Smooth muscle cell of the brain vasculature (primary cell): Measurements from ENCODE around the gene CLNK.

Experiments used
- DNase-seq: peaks from one replicate; pipeline ENCODE4 v3.0.0-alpha.2; 2012; ENCODE audit warnings: low read depth, low spot score

CLNK gene

DNA sequence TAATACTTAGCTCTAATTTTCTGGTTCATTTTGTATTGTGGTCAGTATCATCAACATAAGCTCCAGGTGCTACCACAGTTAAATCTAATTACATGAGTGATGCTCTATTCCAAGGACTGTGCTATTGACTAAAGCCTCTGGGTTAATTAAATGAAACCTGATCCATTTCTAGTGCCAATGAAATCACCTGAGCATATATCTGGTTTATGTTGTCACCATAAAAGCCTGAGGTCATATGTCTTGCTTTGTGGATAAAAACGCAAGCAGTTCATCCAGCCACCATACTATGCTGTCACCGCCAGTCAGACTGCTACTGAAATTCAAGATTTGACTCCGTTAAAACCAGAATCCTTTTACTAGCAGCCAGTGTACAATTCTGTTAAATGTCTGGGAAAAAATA is 163.1 kb downstream of the CLNK start:
- DNase-seq, result no peak

DNA sequence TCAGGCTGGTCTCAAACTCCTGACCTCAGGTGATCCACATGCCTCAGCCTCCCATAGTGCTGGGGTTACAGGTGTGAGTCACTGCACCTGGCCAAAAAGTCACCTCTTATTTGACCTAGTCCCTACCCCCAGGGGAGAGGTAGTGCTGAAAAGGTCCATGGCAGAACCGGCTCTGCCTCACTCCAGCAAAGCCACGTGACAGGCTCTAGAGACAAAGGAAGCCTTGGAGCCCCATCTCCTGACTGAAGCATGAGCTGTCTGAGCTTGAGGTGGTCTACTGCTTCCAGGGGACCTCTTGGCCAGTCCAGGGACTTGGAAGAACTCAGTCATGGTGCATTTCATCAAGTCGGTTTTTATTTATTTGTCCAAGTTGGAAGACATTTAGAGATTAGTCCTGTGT is 174.8 kb downstream of the CLNK start:
- no peak for DNase-seq

DNA sequence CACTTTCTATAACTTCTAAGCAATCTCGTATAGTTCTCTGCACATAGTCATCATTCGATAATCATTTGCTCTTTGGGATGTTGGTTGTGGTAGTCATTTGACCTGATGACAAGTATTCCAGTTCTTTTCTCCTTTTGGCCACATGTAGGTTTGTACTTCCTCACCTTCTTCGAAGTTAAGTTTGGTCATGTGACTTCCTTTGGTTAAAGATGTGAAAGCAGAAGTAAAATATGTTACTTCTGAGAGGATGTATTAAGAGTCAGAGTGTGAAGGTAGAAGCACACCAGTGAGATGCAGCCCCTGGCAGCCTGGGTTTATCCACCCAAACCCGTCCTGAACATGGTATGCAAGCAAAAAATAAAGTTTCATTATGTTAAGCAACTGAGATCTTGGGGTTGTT is 178.5 kb downstream of the CLNK start:
- DNase-seq, result no peak

DNA sequence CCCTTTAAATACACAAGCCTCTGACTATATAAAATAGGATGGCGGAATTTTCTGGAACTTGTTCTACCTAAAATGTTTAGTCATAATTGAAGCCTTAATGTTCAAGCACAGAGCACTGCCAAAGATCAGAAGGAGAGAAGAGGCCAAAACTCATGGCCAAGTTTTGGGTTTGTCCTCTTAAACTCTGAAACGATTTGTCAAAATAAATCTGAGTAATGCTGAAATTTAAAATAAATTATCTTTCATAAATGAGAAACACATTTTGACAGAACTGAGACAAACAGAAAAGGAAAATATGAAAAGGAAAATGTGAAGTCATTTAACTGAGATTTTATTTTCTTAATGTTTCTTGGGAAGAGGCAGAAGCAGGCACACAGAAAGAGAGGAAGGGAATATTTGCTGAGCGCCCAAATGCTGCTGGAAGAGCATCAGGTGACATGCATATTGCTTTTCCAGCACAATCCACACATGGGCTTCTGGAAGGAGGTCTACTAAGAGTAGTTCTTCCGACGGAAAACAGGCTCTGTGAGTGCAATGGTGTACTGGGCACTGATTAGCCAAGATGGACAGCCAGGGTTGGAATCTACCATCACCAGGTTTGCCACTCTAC is 179.9 kb downstream of the CLNK start:
- no peak for DNase-seq

DNA sequence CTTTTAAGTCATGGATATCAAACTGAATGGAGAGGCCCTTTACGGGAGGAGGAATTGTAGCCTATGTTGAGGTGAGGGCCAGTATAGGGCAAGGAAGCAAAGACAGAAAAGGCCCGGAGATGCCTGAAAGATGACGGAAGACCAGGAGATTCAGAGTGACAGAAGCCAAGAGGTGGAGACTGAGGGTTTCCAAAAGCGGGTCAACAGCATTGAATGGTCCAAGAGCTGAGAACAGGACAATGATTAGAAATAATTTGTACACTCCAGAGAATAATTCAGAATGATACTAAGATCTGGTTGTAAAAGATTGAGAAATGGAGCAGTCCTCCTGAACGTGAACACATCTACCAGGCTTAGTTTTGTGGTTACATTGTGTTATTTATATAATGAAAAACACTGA is 181.9 kb downstream of the CLNK start:
- no peak for DNase-seq

DNA sequence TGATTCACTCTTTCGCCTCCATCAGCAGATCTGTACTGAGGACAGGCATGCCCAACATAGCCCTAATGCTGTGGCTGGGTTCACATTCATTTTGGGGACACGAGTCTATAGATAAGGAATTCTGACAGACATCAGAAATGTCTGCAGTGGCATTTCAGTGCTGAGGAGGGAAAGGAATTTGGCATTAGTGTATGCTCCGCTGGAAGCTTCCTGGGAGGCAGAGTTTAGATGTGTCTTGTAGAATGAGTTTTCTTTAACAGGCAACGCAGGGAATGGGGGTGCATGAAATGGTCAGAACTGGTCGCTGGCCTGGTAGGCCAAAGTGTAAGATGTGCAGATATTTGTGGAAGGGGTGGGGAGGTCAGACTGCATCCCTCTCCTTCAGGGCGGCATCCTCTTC is 183.8 kb downstream of the CLNK start:
- DNase-seq, result no peak

DNA sequence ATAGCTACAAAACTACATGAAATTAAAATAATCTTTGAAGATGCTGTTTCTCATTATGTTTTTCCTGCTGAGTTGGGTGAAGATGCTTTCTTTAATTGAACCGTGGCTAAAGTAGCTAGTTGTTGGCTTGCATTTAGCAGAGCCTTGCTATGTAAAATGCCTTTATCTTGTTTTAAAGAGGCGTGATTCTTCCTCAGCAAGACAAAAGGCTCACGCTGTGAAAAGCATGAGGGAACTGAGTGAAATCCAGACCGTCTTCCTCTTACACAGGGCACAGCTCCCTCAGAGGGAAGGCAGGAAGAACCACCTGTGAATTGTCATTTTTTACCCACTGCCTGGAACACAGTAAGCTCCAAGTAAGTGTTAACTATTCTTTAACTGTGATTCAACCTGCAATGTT is 188.4 kb downstream of the CLNK start:
- no peak for DNase-seq

DNA sequence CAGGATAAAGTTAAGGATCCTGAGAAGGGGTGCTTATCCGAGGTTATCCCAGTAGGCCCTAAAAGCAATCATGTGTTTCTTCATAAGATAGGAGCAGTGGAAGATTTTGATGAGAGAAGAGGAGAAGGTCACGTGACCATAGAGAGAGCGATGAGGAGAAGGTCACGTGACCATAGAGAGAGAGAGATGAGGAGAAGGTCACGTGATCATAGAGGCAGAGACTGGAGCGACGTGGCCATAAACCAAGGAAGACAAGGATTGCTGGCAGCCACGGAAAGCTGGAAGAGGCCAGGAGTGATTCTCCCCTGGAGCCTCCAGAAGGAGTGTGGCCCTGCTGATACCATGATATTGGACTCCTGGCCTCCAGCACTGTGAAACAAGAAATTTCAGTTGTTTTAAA is 188.9 kb downstream of the CLNK start:
- DNase-seq, result no peak

DNA sequence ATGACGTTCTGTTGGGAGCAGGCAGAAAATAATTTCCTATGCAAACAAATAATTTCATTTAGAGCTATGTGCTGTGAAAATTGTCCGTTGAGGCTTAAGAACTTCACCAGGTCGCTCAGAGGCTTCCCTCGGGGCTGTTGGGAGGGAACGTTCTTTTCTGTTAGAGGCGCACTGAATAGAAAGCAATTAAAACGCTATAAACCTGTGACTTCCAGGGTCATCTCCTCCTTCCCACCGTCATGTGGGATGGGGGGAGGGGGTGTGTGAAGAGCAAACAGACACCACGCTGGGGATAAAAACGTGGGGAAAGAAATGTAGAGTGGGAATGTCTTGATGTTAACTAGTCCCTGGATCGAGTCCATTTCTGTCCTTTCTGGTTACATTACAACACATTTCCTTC is 192.1 kb downstream of the CLNK start:
- no peak for DNase-seq

DNA sequence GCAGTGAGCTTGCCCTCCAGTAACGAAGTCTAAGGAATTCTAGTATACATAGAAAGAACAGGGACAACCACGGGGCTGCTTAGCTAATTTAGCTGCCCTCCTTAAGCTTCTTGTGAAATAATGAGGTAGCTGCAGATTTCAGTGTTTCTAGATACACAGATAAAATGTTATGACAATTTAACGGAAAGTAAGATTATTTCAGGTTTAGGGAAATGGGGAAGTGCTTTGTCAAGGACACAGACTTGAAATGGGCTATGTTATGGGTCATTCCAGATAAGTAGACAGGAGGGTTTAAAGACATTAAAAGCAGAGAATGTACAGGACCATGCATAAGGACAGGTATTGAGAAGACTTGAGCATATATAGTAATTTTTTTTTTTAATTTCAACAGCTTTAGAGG is 193.2 kb downstream of the CLNK start:
- DNase-seq, result no peak

DNA sequence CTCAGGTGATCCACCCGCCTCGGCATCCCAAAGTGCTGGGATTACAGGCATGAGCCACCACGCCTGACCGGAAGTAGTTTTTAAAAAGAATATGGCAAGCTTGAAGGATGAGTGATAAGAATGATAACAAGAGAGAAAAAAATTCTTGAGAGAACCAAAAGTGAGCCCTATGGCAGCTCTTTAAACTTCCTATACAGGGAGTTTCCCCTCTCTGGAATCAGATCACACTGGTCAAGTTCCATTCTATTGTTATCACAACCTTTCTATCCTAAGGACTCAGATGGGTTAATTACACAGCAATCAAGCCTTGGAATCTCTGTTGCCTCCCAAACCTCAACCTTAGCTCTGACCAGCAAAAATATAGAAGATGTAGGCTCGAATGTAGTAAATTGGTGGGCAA is 193.6 kb downstream of the CLNK start:
- no peak for DNase-seq

DNA sequence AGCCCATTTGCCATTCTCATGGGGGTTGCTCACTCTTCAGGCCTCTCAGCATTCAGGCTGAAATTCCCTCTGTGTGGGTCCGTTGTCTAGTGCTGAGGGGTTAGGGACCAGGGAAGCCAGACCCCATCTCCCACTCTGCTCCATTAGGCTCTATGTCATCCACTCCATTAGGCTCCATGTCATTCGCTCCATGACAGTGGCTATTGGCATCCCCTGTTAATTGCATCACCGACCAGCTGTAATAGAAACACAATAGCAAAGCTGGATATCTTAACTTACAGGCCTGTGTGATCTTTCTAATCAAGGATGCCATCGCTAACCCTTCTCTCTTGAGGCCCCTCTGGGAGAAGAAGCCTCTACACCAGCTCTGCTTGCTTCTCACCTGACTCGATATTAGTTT is 201.7 kb downstream of the CLNK start:
- no peak for DNase-seq

DNA sequence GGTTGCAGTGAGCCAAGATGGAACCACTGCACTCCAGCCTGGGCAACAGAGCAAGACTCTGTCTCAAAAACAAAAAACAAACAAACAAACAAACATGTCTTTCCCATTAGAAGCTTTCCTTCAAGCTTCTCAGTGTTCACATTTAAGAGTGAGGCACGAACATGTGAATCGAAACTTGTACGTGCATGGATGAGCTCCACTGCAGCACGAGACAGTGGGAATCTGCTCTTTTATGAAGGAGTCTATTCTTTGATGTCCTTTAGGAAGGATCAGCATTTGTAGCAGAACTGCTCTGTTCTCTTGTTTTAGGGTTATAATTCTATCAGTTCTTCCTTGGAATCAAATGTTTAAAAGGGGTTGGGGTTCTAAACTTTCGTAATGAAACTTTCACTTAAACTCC is 204.0 kb downstream of the CLNK start:
- DNase-seq, result no peak

DNA sequence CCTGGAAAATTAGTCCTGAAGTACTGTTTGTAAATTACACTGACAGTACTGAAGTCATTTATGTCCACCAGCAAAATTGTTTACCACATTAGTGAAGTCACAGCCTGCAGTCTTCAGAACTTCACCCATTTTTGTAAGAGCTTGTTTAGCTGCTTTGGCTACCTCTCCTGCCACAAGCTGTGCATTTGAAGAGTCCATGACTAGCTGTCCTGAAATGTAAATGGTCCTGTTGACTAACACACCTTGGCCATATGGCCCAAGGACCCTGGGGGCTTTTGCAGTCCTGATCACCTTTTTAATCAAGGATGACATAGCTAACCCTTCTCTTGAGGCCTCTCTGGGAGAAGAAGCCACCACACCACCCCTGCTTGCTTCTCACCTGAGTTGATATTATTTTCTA is 205.9 kb downstream of the CLNK start:
- DNase-seq, result no peak

DNA sequence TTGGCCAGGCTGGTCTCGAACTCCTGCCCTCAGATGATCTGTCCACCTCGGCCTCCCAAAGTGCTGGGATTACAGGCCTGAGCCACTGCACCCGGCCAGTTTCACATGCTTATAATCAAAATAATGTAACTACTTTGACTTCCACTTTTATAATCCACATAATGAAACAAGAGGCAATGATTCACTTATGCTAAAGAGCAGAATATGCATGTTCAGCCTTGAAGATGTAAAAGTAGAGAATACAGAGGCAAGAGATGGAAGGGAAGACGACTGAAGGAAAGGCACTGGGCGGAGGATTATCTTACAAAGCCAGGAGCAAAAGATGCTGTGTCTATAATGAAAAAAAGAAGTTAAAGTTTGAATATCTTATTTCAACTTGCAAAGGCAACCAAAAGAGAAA is 214.1 kb downstream of the CLNK start:
- no peak for DNase-seq

DNA sequence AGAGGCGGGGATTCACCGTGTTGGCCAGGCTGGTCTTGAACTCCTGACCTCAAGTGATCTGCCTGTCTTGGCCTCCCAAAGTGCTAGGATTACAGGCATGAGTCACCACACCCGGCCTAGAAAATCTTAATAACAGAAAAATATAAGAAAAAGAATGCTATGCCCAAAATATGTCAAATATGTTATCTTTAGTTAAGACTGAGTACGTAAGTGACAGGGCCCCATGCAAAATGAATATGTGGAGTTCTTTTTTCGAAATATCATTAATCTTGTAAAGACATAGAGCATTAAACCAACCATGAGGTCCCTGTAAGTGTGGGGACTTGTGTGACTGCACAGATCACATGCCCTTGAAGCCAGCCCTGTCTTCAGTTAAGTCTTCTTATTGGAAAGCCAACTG is 218.4 kb downstream of the CLNK start:
- no peak for DNase-seq

DNA sequence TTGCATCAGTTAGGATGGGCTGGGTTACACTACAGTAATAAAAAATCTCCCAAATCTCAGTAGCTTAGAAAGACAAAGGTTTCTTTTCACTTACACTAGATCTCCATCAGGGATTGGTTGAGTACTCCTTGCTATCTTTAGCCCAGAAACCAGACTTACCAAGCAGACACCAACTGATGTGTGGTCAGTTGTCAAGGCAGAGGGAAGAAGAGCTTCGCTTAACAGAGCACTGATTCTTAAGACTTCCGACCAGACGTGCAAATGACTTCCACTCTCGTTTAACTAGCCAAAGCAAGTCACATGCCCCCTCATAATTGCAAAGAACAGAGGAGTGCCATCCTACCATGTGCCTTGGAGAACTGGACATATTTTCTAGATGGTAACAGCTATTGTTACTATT is 221.7 kb downstream of the CLNK start:
- DNase-seq, result no peak

DNA sequence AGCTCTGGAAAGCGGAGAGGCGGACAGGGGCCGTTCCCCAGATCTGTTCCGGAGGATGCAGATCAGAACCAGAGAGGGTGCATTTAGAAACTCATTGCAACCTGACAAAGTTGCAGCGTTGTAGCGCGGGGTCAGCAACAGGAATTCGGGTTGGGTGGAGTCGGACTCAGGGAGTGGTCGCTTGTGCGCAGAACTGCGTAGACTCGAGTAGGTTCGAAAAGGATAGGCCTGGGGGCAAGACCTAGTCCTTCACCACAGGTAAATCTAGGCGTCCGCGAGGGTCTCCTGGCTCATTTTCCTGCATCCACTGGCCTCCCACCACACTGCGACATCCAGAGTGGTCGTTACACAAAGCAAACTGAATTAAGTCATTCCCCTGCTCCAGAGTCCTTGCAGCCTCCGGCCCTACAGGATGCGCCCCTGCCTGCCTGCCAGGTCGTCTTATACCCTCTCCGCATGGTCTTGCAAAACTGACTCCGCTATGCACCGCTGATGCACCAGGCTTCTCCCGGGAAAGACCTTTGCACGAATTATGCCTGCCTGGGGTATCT is 222.6 kb downstream of the CLNK start:
- no peak for DNase-seq

DNA sequence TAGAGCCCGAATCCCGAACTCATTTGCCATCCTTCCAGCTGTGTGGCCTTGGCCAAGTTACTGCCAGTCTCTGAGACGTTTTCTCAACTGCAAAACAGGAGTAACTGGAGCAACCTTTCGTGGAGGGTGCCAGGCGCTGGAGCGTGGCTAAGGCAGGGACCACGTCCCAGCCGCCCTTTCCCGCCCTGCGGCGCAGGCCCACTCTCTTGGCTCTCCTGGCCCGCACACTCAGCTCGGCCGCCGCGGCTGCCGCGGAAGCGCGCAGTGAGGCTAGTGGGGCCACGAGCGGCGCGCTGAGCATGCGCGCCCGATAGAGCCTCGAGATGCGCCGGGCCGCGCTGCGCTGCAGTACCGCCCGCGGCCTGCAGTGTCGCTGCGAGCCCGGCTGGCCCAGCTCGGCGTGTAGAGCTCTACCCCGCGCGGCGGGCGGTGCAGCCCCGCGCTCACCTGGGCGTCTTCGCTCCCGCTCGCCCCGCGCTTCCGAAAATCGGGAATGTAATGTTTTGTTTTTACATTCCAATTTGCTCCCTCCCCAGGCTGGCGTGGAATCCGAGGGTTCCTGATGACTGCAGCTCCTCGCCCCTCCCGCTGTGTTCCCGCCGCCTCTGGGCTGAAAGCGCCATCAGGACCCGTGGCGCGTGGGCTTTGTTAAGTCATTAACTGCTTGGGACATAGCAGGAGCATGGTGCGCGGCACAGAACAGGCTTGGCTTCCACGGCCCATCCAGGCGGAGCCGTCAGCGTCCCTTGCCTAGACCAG is 223.3 kb downstream of the CLNK start:
- no peak for DNase-seq

DNA sequence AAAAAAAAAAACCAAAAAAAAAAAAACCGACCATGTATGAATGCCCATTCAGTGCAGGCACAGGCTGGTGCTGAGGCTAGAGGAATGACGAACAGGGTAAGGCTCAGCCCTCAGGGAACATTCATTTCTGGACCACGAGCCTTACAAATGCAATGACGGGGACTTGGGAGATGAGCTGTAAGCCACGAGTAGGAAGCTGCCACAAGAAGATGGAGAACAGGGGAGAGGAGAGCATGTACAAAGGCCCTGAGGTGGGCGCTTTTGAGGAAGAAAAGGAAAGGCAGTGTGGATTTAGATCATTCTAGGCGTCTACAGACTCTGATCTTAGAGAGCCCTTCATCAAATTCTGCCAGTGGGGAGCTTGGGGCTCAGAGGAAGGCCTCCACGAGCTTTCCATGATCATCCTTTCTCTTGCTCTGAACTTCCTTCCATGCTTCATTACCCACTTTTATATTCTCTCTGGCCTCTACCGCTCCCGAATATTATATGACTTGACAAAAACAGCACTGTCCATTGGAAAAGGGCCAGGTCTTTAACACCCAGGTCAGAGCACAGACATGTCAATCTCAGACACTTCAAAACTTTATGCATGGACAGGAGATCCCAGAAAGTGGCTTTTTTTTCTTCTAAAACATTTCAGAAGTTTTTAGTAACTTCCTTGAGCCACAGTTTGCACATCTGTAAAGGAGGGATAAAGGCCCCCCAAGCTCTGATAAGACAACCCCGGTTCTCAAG is 224.1 kb downstream of the CLNK start:
- no peak for DNase-seq

DNA sequence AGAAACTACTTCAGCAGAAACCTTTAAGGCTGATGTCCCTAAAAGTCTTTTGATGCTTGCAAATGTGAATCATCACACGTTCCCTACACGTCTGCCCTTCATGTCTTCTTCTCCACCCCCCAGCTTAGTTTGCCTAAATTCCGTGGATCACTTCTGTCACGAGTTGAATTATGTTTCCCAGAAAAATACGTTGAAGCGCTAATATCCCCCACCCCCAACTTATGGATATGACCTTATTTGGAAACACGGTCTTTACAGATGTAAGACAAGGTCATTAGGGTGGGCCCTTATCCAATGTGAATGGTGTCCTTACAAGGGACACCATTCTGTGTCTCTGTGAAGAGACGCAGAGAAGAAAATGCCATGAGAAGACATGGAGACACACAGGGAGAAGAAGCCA is 225.3 kb downstream of the CLNK start:
- DNase-seq, result no peak

DNA sequence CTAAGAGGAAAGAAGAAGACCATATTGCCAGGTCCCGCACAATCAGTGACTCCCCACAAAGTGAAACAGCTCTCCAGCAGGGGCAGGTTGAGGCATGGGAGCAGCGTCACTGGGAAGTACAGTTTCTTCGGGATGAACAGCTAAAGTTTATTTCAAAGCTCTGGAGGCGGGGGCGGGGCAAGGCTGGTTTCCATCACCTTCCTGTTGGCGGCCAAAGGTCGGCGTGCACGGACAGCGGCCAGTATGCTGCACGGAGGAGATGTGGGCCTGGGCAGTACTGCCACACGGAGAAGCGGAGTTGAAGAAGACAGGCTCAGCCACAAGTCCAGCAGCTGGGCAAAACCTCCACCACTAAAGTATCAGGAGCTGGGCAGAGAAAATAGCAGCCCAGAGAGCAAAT is 226.4 kb downstream of the CLNK start:
- DNase-seq, result no peak

DNA sequence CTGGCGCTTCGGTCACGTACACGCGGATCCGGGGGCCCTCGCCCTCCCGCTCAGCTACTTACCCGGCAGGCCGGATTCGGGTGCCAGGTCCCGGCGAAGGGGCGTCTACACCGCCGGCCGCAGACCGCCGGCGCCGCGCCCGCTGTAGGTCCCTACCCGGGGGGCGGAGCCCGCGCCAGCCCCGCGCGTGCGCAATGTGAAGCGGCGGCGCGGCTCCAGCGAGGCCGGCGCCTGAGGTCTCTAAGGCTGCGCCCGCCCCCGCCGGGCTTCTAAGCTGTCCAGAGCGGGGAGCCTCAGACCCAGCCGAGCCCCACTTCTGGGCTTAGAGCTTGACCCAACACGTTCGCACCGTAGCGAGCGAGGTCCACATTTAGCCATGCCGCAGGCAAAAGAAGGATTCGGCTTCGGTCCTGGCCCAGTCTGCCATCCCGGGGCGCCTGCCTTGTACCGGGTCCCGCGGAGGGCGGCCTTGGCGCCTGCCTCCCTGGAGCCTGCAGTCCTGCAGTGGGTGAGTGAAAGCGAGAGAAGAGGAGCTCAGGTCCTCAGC is 227.2 kb downstream of the CLNK start, which contains the start of gene ZNF518B:
TSS of gene ZNF518B (minus strand) at position 172 of the 547 bp plus-strand sequence. CDS start 11,098 bp downstream, outside the sequence.
- no peak for DNase-seq
